Effector CD8-positive, alpha-beta T cell (primary cell): ENCODE measurements around the gene RHOH.
A peak's percentile ranks its signal among the peaks of the same experiment; 100 is the strongest.
"Not testable (repeated sequence)": the region's sequence is repeated elsewhere in the genome, so short reads cannot be mapped to it uniquely, and the experiment has no call there.

Experiments
- DNase-seq: peaks from one replicate; lab custom pipeline; 2025; lab: John Stamatoyannopoulos, UW
- total RNA-seq, 4 experiments: gene quantifications; one replicate each; lab custom pipeline; 2026; lab: John Stamatoyannopoulos, UW

RHOH gene
- total RNA-seq: 90.8 to 252 (median 127) reads per million in 4 experiments

GRCh38 chr4:40196724-40197281, at the start of gene RHOH:
Gene RHOH, plus strand, starts transcription at chr4:40197031. Its CDS starts 46,356 bp downstream, at chr4:40243387.
- DNase-seq: peak; percentile 73

GRCh38 chr4:40147490-40147889, 49.3 kb upstream of the RHOH start:
- DNase-seq: not testable (repeated sequence)

GRCh38 chr4:40149960-40150385, 46.9 kb upstream of the RHOH start:
- peak; percentile 64 for DNase-seq

- DNase-seq: no peak
Observed at GRCh38 chr4:40150932-40151331, 45.9 kb upstream of the RHOH start.

- peak; percentile 1 for DNase-seq
Observed at GRCh38 chr4:40152637-40153036, 44.2 kb upstream of the RHOH start.

- no peak for DNase-seq
Observed at GRCh38 chr4:40157436-40157835, 39.4 kb upstream of the RHOH start.

- no peak for DNase-seq
Observed at GRCh38 chr4:40160258-40160657, 36.6 kb upstream of the RHOH start.

GRCh38 chr4:40164459-40164858, 32.4 kb upstream of the RHOH start:
- DNase-seq: no peak

GRCh38 chr4:40165916-40166315, 30.9 kb upstream of the RHOH start:
- no peak for DNase-seq

GRCh38 chr4:40168070-40168469, 28.8 kb upstream of the RHOH start:
- DNase-seq: no peak

- DNase-seq: no peak
Observed at GRCh38 chr4:40170588-40170987, 26.2 kb upstream of the RHOH start.

GRCh38 chr4:40173470-40173875, 23.4 kb upstream of the RHOH start:
- no peak for DNase-seq

- no peak for DNase-seq
Observed at GRCh38 chr4:40176602-40177001, 20.2 kb upstream of the RHOH start.

GRCh38 chr4:40177591-40177990, 19.2 kb upstream of the RHOH start:
- no peak for DNase-seq

GRCh38 chr4:40178672-40179071, 18.2 kb upstream of the RHOH start:
- DNase-seq: no peak

GRCh38 chr4:40179360-40179759, 17.5 kb upstream of the RHOH start:
- no peak for DNase-seq

- no peak for DNase-seq
Observed at GRCh38 chr4:40180356-40180755, 16.5 kb upstream of the RHOH start.

- DNase-seq: no peak
Observed at GRCh38 chr4:40182001-40182400, 14.8 kb upstream of the RHOH start.

GRCh38 chr4:40182954-40183353, 13.9 kb upstream of the RHOH start:
- DNase-seq: no peak

- DNase-seq: no peak
Observed at GRCh38 chr4:40183615-40184411, 13.0 kb upstream of the RHOH start.

- DNase-seq: no peak
Observed at GRCh38 chr4:40185830-40186664, 10.8 kb upstream of the RHOH start.

- no peak for DNase-seq
Observed at GRCh38 chr4:40186665-40187014, 10.2 kb upstream of the RHOH start.
